ENCODE results near the gene PARP15.
A peak's percentile ranks its signal among the peaks of the same experiment; 100 is the strongest.

Gene PARP15

GRCh38 chr3:122674339-122674738 lies 96.9 kb downstream of the PARP15 start:
- no peak overlapping the region for H3K4me3 ChIP-seq (ENCODE audit: low read depth, low read length)
- no peak for TF ChIP-seq CTCF (conservative IDR thresholded peaks at IDR 0.05; ENCODE audit: low read depth, low read length)
- no peak for DNase-seq (ENCODE audit: low read depth)

- peak; percentile 80 for DNase-seq (ENCODE audit: low read depth)
- no peak for TF ChIP-seq CTCF (conservative IDR thresholded peaks at IDR 0.05; ENCODE audit: low read depth, low read length)
- no peak overlapping the region for H3K4me3 ChIP-seq (ENCODE audit: low read depth, low read length)
Measured at GRCh38 chr3:122676759-122677158, 99.3 kb downstream of the PARP15 start.

GRCh38 chr3:122677216-122677615 lies 99.8 kb downstream of the PARP15 start:
- no peak overlapping the region for H3K4me3 ChIP-seq (ENCODE audit: low read depth, low read length)
- peak; percentile 11 for DNase-seq (ENCODE audit: low read depth)
- TF ChIP-seq CTCF (conservative IDR thresholded peaks at IDR 0.05; ENCODE audit: low read depth, low read length) = no peak

GRCh38 chr3:122678506-122678905 lies 101.1 kb downstream of the PARP15 start:
- H3K4me3 ChIP-seq (ENCODE audit: low read depth, low read length) = no peak overlapping the region
- no peak for TF ChIP-seq CTCF (conservative IDR thresholded peaks at IDR 0.05; ENCODE audit: low read depth, low read length)

GRCh38 chr3:122679085-122679881 lies 101.8 kb downstream of the PARP15 start:
- H3K4me3 ChIP-seq (ENCODE audit: low read depth, low read length) = peak overlapping the region; percentile 49
- DNase-seq (ENCODE audit: low read depth) = peak; percentile 84

More at GRCh38 chr3:122678506-122678905, 101.1 kb downstream of the PARP15 start:
- DNase-seq (ENCODE audit: low read depth) = no peak

GRCh38 chr3:122679882-122680474 lies 102.5 kb downstream of the PARP15 start:
- peak overlapping the region; percentile 87 for H3K4me3 ChIP-seq (ENCODE audit: low read depth, low read length)
- TF ChIP-seq CTCF (conservative IDR thresholded peaks at IDR 0.05; ENCODE audit: low read depth, low read length) = no peak
- DNase-seq (ENCODE audit: low read depth) = peak; percentile 31

More at GRCh38 chr3:122679085-122679881, 101.8 kb downstream of the PARP15 start:
- peak; percentile 92 for TF ChIP-seq CTCF (conservative IDR thresholded peaks at IDR 0.05; ENCODE audit: low read depth, low read length)
